Fibroblast of mammary gland (primary cell): ENCODE data around the gene MYL5.
"Not testable (repeated sequence)": the region's sequence is repeated elsewhere in the genome, so short reads cannot be mapped to it uniquely, and the experiment has no call there.

ENCODE experiments used
- DNase-seq: peaks from one replicate; pipeline ENCODE4 v3.0.0-alpha.2; 2010; ENCODE audit warnings: low read depth
- H3K4me3 ChIP-seq: 2 replicates; pipeline ENCODE4 v1.5.1; 2011; ENCODE audit warnings: low read depth, mild to moderate bottlenecking, low read length, moderate library complexity; ENCODE audit not compliant: control insufficient read depth
- TF ChIP-seq, protein P1 (sequence below): conservative IDR thresholded peaks from 2 replicates; pipeline ENCODE4 v1.5.1; 2011; ENCODE audit warnings: low read depth, low read length, inconsistent platforms; ENCODE audit not compliant: control insufficient read depth, insufficient read depth

Gene MYL5

DNA sequence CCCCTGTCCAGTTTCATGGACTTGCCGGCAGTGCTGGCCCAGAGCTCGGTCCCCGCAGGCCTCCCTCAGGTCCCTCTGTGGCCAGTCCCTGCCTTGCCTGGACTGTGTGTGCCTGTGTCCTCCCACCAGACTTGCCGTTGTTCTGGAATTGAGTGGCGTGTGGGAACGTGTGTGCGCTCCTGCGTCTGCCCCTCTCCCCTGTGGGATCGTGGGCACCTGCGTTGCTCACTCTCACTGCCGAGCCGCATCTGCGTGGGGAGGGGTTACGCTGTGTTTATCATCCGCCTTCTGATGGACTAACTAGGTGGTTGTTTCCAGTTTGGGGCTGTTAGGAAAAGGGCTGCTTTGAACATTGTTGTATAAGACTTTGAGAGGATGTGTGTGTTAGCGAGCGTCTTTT, 52.5 kb downstream of the MYL5 start:
- TF ChIP-seq, protein P1, sequence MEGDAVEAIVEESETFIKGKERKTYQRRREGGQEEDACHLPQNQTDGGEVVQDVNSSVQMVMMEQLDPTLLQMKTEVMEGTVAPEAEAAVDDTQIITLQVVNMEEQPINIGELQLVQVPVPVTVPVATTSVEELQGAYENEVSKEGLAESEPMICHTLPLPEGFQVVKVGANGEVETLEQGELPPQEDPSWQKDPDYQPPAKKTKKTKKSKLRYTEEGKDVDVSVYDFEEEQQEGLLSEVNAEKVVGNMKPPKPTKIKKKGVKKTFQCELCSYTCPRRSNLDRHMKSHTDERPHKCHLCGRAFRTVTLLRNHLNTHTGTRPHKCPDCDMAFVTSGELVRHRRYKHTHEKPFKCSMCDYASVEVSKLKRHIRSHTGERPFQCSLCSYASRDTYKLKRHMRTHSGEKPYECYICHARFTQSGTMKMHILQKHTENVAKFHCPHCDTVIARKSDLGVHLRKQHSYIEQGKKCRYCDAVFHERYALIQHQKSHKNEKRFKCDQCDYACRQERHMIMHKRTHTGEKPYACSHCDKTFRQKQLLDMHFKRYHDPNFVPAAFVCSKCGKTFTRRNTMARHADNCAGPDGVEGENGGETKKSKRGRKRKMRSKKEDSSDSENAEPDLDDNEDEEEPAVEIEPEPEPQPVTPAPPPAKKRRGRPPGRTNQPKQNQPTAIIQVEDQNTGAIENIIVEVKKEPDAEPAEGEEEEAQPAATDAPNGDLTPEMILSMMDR: no peak
- H3K4me3 ChIP-seq: no peak overlapping the region
- no peak for DNase-seq

DNA sequence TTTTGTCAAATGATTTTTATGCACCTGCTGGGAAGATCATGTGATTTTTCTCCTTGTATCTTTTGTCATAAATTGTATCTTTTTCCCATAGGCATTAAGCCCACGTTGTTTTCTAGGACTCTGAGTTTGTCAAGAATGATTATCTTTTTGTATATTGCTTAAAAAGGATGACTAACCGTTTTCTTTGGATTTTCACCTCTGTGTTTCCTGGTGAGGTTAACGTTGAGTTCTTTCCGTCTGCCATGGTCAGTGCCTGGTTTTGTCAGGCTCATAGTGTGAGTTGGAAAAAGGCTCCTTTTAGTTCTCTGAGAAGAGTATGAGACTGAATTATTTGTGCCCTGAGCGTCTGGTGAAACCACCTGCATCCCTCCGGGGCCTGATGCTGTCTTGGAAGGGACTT, 53.2 kb downstream of the MYL5 start:
- no peak for DNase-seq
- no peak overlapping the region for H3K4me3 ChIP-seq
- TF ChIP-seq, protein P1: no peak

DNA sequence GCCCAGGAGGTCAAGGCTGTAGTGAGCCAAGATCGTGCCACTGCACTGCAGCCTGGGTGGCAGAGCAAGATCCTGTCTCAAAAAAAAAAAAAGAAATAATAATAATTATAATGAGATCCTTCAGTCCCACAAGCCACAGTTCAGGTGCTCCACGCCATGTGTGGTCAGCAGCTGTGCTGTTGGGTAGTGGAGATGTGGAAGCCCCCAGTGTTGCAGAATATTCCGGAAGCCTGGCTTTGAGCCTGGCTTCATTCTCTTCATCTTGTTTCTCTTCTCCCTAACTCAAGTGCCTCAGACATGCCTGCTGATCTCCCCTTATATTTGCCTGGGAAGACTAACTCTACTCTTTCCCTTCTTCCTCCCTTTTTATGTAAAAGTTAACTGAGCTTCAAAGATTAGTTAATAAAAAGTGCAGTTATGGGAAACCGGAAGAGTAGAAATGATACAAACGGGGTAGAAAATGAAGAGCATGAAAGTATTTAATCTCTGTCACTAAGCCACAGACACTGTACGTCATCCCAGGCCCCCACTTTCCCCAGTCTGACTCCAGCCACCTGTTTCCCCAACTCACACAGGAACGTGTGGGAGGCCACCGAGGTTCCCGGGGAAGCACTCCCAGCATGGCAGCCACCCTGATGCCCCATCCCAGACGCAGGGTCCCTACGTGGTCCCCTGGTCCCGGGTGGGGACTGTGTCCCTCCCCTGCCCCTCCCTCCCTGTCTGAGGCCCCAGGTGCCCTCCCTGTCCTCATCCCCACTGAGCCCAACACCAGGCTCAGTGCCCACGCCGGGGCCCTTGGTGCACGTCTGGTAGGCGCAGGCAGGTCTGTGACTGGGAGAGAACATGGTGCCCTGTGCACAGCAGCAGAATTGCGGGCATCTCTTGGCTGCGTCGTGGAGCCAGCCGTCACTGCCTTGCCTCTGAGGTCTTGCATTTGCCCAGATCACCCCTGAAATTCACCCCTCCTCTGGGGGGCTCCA, 55.3 kb downstream of the MYL5 start:
- H3K4me3 ChIP-seq: no peak overlapping the region
- TF ChIP-seq, protein P1: no peak
- no peak for DNase-seq

DNA sequence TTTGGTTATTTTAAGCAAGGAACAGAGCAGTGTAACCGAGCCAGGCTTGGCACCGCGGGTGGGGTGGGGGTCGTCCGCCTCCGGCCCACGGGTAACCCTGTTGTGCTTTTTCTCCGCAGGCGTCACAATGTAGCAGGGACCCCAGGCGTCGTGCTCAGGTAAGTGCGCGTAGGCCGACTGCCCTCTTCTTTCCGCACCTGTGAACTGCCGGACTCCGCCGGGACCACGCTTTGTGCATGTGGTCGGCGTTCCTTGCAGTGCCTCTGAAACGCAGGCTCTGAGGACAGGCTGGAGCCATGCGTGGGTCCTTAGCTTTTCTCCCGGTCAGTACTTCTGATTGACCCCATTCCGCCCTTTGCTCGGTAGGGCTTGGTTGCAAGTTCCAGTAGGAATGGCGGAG, 56.2 kb downstream of the MYL5 start:
- TF ChIP-seq, protein P1: no peak
- no peak for DNase-seq
- H3K4me3 ChIP-seq: no peak overlapping the region

DNA sequence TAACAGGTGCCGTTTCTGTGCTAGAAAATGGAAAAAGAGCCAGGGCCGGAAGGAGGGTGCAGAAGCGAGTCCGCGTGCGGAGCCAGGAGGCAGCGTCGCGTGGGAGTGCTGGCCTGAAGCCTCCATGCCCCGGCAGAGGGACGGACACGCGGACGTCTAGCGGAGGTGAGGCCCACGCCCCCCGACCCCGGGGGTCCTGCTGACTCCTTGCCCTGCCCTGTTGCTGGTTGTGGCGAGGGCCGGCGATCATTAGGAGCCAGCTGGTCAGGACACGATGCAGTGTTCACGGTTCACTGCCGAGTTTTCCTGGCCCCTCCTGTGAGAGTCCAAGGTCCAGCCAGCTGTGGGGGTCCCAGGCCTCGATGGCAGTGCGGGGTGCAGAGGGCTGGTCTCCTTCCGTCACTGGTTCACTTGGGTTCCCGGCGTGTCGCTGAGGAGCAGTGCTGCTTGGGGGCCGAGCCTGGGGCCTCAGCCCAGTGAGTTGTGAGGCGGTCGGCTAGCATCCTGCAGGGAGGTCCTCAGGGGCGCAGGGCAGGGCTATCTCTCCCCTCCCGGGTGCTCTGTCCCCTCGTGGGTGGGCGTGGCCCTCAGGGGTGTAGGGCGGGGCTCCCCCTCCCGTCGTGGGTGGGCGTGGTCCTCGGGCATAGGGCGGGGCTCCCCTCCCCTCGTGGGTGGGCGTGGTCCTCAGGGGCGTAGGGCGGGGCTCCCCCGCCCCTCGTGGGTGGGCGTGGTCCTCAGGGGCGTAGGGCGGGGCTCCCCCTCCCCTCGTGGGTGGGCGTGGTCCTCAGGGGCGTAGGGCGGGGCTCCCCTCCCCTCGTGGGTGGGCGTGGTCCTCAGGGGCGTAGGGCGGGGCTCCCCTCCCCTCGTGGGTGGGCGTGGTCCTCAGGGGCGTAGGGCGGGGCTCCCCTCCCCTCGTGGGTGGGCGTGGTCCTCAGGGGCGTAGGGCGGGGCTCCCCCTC, 56.9 kb downstream of the MYL5 start:
- H3K4me3 ChIP-seq, DNase-seq: not testable (repeated sequence)
